Heart left ventricle (tissue), 13 donors: ENCODE data around the gene GNPAT.

Source experiments
- POLR2A ChIP-seq, 2 donors: fragments of 450-650 bp; IDR thresholded peaks; one replicate each; pipeline ENCODE4 v1.6.1; 2017; ENCODE audit warnings: antibody characterized with exemption in 2 of 2, mild to moderate bottlenecking in 2 of 2, moderate library complexity in 2 of 2
- TF ChIP-seq, protein P1 (sequence below), 12 donors: fragments of 200-600 bp; sonication (generic) in 4 of 12; IDR thresholded peaks; one replicate each; pipeline versions ENCODE4 v1.5.0 to v1.8.0; 2018 to 2022; ENCODE audit warnings: antibody characterized with exemption in 12 of 12, mild to moderate bottlenecking in 5 of 12
- donor health status: ischemic (EF 13 %, LVEDD 7.1; RV severe dilation, severe dysfunction).
- donor health status: DM: no; HTN: yes; CAD: no.
- donor health status: DM: no; HTN: no; CAD: no.
- donor health status: ischemic (EF 25% LVEDD 6.9; RV normal size, moderate dysfunction).
- donor health status: ischemic (EF 25% LVEDD 5.7; RV mildly dilated, moderate dysfunction).
- donor health status: ischemic (EF 35%, LVEDD 5.7; RV mildly dilated, moderate dysfunction).
- donor health status: nonischemic (EF 11% LVEDD 7.7; RV severe dilation, severe dysfunction).
- donor health status: DM: yes; HTN: yes; CAD: no.
- donor health status: PGD.
- donor health status: ischemic (EF 29% LVEDD 5.4; RV normal size, mild dysfunction).
- donor health status: nonischemic (EF 23%, LVEDD 6.1; RV moderate dilation, normal function).

- TF ChIP-seq, protein P1, sequence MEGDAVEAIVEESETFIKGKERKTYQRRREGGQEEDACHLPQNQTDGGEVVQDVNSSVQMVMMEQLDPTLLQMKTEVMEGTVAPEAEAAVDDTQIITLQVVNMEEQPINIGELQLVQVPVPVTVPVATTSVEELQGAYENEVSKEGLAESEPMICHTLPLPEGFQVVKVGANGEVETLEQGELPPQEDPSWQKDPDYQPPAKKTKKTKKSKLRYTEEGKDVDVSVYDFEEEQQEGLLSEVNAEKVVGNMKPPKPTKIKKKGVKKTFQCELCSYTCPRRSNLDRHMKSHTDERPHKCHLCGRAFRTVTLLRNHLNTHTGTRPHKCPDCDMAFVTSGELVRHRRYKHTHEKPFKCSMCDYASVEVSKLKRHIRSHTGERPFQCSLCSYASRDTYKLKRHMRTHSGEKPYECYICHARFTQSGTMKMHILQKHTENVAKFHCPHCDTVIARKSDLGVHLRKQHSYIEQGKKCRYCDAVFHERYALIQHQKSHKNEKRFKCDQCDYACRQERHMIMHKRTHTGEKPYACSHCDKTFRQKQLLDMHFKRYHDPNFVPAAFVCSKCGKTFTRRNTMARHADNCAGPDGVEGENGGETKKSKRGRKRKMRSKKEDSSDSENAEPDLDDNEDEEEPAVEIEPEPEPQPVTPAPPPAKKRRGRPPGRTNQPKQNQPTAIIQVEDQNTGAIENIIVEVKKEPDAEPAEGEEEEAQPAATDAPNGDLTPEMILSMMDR (IDR thresholded peaks at IDR 0.05): no peak
- no peak for TF ChIP-seq POLR2A (IDR thresholded peaks at IDR 0.05)
Measured at GRCh38 chr1:231200388-231201031, 40.5 kb upstream of the GNPAT start.
